Ishikawa (cell line): ENCODE measurements around the gene DGKI.

Experiments
- CEBPB ChIP-seq: IDR thresholded peaks from 2 replicates; pipeline ENCODE4 v1.6.1; 2012
- CREB1 ChIP-seq: IDR thresholded peaks from 2 replicates; pipeline ENCODE4 v1.6.1; 2012; ENCODE audit warnings: low read depth
- EGR1 ChIP-seq: IDR thresholded peaks from 2 replicates; pipeline ENCODE4 v1.6.1; 2012
- EP300 ChIP-seq: IDR thresholded peaks from 2 replicates; pipeline ENCODE4 v1.6.1; 2012; ENCODE audit warnings: borderline replicate concordance
- FOXM1 ChIP-seq: IDR thresholded peaks from 2 replicates; pipeline ENCODE4 v1.6.1; 2012; ENCODE audit warnings: low read depth, borderline replicate concordance
- NFIC ChIP-seq: IDR thresholded peaks from 2 replicates; pipeline ENCODE4 v1.6.1; 2012
- RAD21 ChIP-seq: IDR thresholded peaks from 2 replicates; pipeline ENCODE4 v1.6.1; 2012; ENCODE audit warnings: low read depth
- TAF1 ChIP-seq: IDR thresholded peaks from 2 replicates; pipeline ENCODE4 v1.6.1; 2012; ENCODE audit warnings: low read depth, mild to moderate bottlenecking
- TCF12 ChIP-seq: IDR thresholded peaks from 2 replicates; pipeline ENCODE4 v1.6.1; 2012; ENCODE audit warnings: low read depth
- TEAD4 ChIP-seq: IDR thresholded peaks from 2 replicates; pipeline ENCODE4 v1.6.1; 2012
- YY1 ChIP-seq: IDR thresholded peaks from 2 replicates; pipeline ENCODE4 v1.6.1; 2012; ENCODE audit warnings: low read depth
- ZBTB7A ChIP-seq: IDR thresholded peaks from 2 replicates; pipeline ENCODE4 v1.6.1; 2012; ENCODE audit warnings: low read depth
- TF ChIP-seq, protein P1 (sequence below): IDR thresholded peaks from 2 replicates; pipeline ENCODE4 v1.6.1; 2012
- TF ChIP-seq, protein P2 (sequence below): IDR thresholded peaks from 2 replicates; pipeline ENCODE4 v1.6.1; 2012
- TF ChIP-seq, protein P3 (sequence below): IDR thresholded peaks from 2 replicates; pipeline ENCODE4 v1.6.1; 2012; ENCODE audit warnings: low read depth, mild to moderate bottlenecking

DGKI gene

DNA sequence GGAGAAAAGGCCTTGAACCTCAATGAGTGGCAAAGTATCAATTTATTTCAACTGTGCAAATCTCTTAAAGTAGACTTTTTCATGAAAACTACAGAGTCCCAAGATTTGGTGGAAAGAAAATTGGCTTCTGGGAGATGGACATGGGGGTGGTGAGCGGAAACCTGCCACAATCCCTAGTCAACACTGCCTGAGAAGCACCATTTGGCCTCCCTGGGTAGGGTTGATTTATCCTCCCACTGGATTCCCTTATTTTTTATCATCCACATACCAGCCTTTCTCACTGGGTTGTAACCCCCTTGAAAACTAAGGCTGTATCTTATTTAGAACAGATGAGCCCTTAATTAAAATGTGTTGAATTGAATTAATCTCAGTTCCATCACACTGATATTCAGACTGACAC, 401.5 kb downstream of the DGKI start:
- TF ChIP-seq EGR1 (no peak), EP300 (no peak), CREB1 (no peak), NFIC (no peak), TEAD4 (no peak), TAF1 (no peak), TCF12 (no peak), YY1 (no peak), RAD21 (no peak), CEBPB (no peak), ZBTB7A (no peak), FOXM1 (no peak)
- TF ChIP-seq, protein P1, sequence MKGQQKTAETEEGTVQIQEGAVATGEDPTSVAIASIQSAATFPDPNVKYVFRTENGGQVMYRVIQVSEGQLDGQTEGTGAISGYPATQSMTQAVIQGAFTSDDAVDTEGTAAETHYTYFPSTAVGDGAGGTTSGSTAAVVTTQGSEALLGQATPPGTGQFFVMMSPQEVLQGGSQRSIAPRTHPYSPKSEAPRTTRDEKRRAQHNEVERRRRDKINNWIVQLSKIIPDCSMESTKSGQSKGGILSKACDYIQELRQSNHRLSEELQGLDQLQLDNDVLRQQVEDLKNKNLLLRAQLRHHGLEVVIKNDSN: no peak
- TF ChIP-seq, protein P2, sequence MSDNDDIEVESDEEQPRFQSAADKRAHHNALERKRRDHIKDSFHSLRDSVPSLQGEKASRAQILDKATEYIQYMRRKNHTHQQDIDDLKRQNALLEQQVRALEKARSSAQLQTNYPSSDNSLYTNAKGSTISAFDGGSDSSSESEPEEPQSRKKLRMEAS: no peak
- TF ChIP-seq, protein P3, sequence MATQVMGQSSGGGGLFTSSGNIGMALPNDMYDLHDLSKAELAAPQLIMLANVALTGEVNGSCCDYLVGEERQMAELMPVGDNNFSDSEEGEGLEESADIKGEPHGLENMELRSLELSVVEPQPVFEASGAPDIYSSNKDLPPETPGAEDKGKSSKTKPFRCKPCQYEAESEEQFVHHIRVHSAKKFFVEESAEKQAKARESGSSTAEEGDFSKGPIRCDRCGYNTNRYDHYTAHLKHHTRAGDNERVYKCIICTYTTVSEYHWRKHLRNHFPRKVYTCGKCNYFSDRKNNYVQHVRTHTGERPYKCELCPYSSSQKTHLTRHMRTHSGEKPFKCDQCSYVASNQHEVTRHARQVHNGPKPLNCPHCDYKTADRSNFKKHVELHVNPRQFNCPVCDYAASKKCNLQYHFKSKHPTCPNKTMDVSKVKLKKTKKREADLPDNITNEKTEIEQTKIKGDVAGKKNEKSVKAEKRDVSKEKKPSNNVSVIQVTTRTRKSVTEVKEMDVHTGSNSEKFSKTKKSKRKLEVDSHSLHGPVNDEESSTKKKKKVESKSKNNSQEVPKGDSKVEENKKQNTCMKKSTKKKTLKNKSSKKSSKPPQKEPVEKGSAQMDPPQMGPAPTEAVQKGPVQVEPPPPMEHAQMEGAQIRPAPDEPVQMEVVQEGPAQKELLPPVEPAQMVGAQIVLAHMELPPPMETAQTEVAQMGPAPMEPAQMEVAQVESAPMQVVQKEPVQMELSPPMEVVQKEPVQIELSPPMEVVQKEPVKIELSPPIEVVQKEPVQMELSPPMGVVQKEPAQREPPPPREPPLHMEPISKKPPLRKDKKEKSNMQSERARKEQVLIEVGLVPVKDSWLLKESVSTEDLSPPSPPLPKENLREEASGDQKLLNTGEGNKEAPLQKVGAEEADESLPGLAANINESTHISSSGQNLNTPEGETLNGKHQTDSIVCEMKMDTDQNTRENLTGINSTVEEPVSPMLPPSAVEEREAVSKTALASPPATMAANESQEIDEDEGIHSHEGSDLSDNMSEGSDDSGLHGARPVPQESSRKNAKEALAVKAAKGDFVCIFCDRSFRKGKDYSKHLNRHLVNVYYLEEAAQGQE: no peak

DNA sequence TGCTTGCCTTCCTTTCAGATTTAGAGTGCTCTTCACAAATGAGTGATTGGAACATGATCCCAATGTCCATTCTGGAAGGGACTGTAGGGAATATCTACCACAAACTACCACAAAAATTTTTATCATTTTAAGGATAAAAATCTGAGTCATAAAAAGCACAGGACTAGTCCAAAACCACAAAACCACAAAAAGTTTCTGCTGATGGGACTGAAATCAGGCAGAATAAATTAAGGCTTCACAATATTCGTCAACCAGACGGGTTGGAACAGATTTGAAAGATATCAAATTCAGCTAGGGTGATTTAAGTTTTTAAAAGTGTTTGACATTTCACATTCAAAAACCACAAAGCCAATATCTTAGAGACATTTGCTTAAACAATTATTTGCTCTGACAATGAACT, 403.2 kb downstream of the DGKI start:
- TF ChIP-seq YY1 (no peak), CEBPB (no peak), EP300 (no peak), NFIC (no peak), TAF1 (no peak), EGR1 (no peak), TEAD4 (no peak)
- TF ChIP-seq, protein P2: no peak

DNA sequence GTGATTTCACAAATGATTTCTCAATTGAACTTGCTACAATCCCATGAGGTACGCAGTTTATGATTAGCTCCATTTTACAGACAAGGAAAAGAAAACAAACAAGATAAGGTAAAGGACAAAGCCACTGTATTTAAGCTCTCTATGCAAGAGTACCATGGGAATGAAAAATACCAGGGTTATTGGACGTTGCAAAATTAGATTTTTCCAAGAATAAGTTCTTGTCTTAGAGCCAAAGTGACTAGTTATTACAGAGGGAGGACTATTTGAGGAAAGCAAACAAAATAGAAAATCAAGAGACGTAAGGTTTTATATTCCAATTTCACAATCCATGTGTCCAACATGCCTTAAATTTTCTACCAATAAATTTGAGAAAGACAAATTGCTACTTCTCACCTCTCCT, 405.3 kb downstream of the DGKI start:
- no peak for TF ChIP-seq YY1
- no peak for TF ChIP-seq RAD21
- TF ChIP-seq, protein P1: no peak

DNA sequence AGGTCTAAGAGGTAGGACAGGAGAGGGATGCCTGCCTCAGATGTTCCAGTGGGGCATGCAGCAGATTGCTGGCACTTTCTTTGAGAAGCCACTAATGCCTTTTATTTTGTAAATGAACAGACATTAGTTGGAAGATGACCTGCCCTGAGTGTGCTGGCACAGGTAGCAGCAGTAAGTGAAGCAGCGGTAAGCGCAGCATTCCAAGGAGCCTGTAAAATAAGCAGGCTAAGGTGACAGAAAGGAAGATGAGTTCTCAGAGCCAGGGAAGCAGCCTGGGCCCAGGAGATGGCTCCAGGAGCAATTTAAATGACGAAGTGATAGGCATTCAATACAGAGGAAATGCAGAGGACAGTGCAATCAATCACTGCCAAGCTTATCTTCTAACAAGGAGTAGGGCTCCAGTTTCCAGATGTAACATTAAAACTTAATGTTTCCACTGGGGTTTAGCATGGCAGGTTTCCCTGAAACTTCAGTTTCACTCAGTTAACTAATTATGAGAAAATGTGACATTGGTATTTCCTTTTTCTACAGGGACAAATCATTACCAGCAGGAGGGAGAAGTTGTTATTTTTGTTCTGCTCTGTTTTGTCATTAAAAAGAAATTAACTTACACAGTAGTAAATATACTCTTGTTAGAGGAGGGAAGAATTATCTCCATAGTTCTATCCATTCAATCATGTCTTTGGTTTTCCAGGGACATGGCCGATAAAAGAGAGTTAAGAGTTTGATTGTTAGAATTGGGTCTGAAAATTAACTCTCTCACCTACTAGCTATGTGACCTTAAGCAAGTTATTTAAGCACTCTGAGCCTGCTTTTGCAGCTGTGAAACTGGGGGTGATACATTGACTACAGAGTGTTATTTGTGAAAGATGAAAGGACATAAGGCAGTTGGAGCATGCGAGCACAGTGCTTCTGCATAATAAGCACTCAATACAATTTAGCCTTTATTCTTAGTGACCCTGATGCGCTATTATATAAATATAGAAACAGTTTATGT, 406.6 kb downstream of the DGKI start:
- TF ChIP-seq CEBPB (no peak), RAD21 (no peak), FOXM1 (no peak), EGR1 (no peak), ZBTB7A (no peak), TAF1 (no peak)
- TF ChIP-seq, protein P3: no peak

DNA sequence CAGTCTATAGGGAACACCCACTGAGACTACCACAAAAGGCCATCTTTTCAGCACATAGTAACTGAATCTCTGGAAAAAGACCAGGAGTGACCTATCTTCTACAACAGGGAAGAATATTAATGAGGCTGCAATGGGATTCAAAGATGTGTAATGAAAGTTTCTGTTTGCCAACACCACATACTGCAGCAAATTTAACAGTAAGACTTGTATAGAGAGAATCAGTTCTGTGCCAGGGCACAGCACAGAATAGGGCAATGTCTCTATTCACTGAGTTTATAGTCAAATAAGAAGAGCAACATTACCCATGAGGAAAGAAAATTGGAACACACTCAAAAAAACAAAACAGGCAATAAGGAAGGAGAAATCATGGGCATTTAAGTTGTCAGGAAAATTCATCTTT, 411.8 kb downstream of the DGKI start:
- TF ChIP-seq NFIC: no peak
- TF ChIP-seq, protein P1: no peak
- no peak for TF ChIP-seq TEAD4
- no peak for TF ChIP-seq CEBPB
- no peak for TF ChIP-seq TCF12
- TF ChIP-seq RAD21: no peak
- TF ChIP-seq, protein P3: no peak
- TF ChIP-seq ZBTB7A: no peak
- no peak for TF ChIP-seq FOXM1
- TF ChIP-seq TAF1: no peak
- no peak for TF ChIP-seq EP300
- no peak for TF ChIP-seq EGR1
